MM.1S (cell line): ENCODE data around the gene GAB2.

Experiments used
- DNase-seq: peaks from one replicate; pipeline ENCODE4 v3.0.0-alpha.2; 2015
- H2AFZ ChIP-seq: fragments of 300-600 bp; sonication (generic); 2 replicates; pipeline ENCODE4 v1.6.0; 2016; ENCODE audit warnings: antibody characterized with exemption, low read length
- H3F3A ChIP-seq: fragments of 300-600 bp; sonication (generic); 2 replicates; pipeline ENCODE4 v1.6.1; 2016; ENCODE audit warnings: mild to moderate bottlenecking, antibody characterized with exemption, low read length, moderate library complexity, mixed read lengths; ENCODE audit not compliant: insufficient read depth
- H3K27ac ChIP-seq: fragments of 300-600 bp; sonication (generic); 2 replicates; pipeline ENCODE4 v1.5.1; 2016; ENCODE audit warnings: mild to moderate bottlenecking, low read length
- H3K27me3 ChIP-seq: fragments of 300-600 bp; sonication (generic); replicated peaks from 2 replicates; pipeline ENCODE4 v1.6.0; 2016; ENCODE audit warnings: low read length; ENCODE audit not compliant: insufficient read depth
- H3K36me3 ChIP-seq: fragments of 300-600 bp; sonication (generic); replicated peaks from 2 replicates; pipeline ENCODE4 v1.6.1; 2016; ENCODE audit warnings: mild to moderate bottlenecking, low read length, mixed read lengths; ENCODE audit not compliant: insufficient read depth
- H3K4me1 ChIP-seq: fragments of 300-600 bp; sonication (generic); 2 replicates; pipeline ENCODE4 v1.6.1; 2016; ENCODE audit warnings: low read length, mixed read lengths
- H3K4me2 ChIP-seq: fragments of 300-600 bp; sonication (generic); 2 replicates; pipeline ENCODE4 v1.6.0; 2016; ENCODE audit warnings: low read depth, low read length
- H3K4me3 ChIP-seq: fragments of 300-600 bp; sonication (generic); 2 replicates; pipeline ENCODE4 v1.5.1; 2016; ENCODE audit warnings: low read length, mixed read lengths
- H3K79me2 ChIP-seq: fragments of 300-600 bp; sonication (generic); 2 replicates; pipeline ENCODE4 v1.6.1; 2016; ENCODE audit warnings: mixed run types, low read length, mixed read lengths
- H3K9ac ChIP-seq: fragments of 300-600 bp; sonication (generic); 2 replicates; pipeline ENCODE4 v1.6.1; 2016; ENCODE audit warnings: low read length, mixed read lengths
- H3K9me2 ChIP-seq: fragments of 300-600 bp; sonication (generic); replicated peaks from 2 replicates; pipeline ENCODE4 v1.6.1; 2016; ENCODE audit warnings: mild to moderate bottlenecking, low read length, mixed read lengths; ENCODE audit not compliant: insufficient read depth
- H3K9me3 ChIP-seq: fragments of 300-600 bp; sonication (generic); replicated peaks from 2 replicates; pipeline ENCODE4 v1.6.1; 2016; ENCODE audit warnings: mild to moderate bottlenecking, low read length, mixed read lengths; ENCODE audit not compliant: insufficient read depth
- H4K20me1 ChIP-seq: fragments of 300-600 bp; sonication (generic); 2 replicates; pipeline ENCODE4 v1.6.1; 2016; ENCODE audit warnings: mild to moderate bottlenecking, low read length, moderate library complexity, mixed read lengths; ENCODE audit not compliant: insufficient read depth
- EZH2 ChIP-seq: fragments of 300-600 bp; sonication (generic); optimal IDR thresholded peaks from 2 replicates; pipeline ENCODE3; 2017; ENCODE audit warnings: low read depth, mild to moderate bottlenecking, antibody characterized with exemption, low read length, mixed read lengths
- EZH2phosphoT487 ChIP-seq: fragments of 300-600 bp; sonication (generic); IDR thresholded peaks from 2 replicates; pipeline ENCODE4 v1.6.1; 2018; ENCODE audit warnings: antibody characterized with exemption, low read length
- TF ChIP-seq, protein P1 (sequence below): fragments of 300-600 bp; sonication (generic); IDR thresholded peaks from 2 replicates; pipeline ENCODE4 v1.5.1; 2016; ENCODE audit warnings: antibody characterized with exemption, low read length, mixed read lengths

The GAB2 gene

GRCh38 chr11:78392854-78393253 lies 24.8 kb downstream of the GAB2 start:
- no peak for DNase-seq
- H3K27me3 ChIP-seq = no peaks in the 10 kb centered on the region
- peaks cover 4% of the 10 kb centered on the region for H3F3A ChIP-seq
- H3K4me3 ChIP-seq = no peak overlapping the region
- H3K36me3 ChIP-seq = no peaks in the 10 kb centered on the region
- H3K4me2 ChIP-seq = no peak overlapping the region
- H3K4me1 ChIP-seq = peaks cover 10% of the 10 kb centered on the region
- H3K9me2 ChIP-seq = no peaks in the 10 kb centered on the region
- no peak overlapping the region for H3K9ac ChIP-seq
- H4K20me1 ChIP-seq = no peaks in the 10 kb centered on the region
- no peaks in the 10 kb centered on the region; the same call in 1 of the 2 replicates for H3K79me2 ChIP-seq
- H3K27ac ChIP-seq = no peak overlapping the region
- TF ChIP-seq EZH2phosphoT487 (no peak), EZH2 (no peak)
- TF ChIP-seq, protein P1, sequence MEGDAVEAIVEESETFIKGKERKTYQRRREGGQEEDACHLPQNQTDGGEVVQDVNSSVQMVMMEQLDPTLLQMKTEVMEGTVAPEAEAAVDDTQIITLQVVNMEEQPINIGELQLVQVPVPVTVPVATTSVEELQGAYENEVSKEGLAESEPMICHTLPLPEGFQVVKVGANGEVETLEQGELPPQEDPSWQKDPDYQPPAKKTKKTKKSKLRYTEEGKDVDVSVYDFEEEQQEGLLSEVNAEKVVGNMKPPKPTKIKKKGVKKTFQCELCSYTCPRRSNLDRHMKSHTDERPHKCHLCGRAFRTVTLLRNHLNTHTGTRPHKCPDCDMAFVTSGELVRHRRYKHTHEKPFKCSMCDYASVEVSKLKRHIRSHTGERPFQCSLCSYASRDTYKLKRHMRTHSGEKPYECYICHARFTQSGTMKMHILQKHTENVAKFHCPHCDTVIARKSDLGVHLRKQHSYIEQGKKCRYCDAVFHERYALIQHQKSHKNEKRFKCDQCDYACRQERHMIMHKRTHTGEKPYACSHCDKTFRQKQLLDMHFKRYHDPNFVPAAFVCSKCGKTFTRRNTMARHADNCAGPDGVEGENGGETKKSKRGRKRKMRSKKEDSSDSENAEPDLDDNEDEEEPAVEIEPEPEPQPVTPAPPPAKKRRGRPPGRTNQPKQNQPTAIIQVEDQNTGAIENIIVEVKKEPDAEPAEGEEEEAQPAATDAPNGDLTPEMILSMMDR = no peak
- no peak overlapping the region for H2AFZ ChIP-seq
- no peaks in the 10 kb centered on the region for H3K9me3 ChIP-seq

DNA sequence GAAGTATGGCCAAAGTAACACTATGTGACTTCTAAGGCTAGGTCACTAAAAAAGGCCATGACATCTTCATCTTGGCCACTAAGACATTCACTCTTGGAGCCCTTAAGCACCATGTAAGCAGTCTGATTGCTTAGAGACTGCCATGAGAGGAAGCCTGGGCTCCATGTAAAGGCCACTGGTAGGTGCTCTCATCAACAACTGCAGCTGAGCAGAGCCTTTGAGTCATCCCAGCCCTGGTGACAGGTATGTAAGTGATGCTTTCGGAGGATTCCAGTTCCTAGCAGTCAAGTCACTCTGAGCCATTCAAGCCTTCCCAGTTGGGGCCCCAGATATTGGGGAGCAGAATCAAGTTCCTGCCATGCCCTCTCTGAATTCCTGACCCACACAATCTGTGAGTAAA lies 26.2 kb downstream of the GAB2 start:
- TF ChIP-seq EZH2phosphoT487 = no peak
- TF ChIP-seq, protein P1 = no peak
- no peak for TF ChIP-seq EZH2
- Histone ChIP-seq H3F3A (no peaks in the 10 kb centered on the region), H2AFZ (no peak overlapping the region), H3K4me3 (no peak overlapping the region), H3K27me3 (no peaks in the 10 kb centered on the region), H3K79me2 (no peaks in the 10 kb centered on the region; the same call in 1 of the 2 replicates), H3K9me3 (no peaks in the 10 kb centered on the region), H3K4me2 (no peak overlapping the region), H3K27ac (no peak overlapping the region), H3K4me1 (no peaks in the 10 kb centered on the region), H3K9ac (no peak overlapping the region), H3K36me3 (no peaks in the 10 kb centered on the region), H3K9me2 (no peaks in the 10 kb centered on the region), H4K20me1 (no peaks in the 10 kb centered on the region)
- no peak for DNase-seq

DNA sequence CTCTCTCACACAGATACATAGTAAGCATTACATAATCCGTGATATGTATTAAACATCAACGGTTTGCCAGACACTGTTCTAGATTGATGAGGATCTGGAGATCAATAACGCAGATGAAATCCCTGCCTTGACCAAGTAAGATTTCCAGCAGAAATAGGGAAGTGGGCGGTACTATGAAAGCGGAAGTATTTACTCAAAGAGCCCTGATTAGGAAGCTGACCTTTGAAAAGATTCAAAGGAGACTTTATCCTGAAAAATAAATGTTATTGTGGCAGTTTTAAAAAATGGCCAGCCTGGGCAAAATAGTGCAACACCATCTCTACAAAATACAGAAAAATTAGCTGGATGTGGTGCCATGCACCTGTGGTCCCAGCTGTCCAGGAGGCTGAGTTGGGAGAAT lies 26.8 kb downstream of the GAB2 start:
- H3K9me3 ChIP-seq = no peaks in the 10 kb centered on the region
- TF ChIP-seq EZH2 (no peak), EZH2phosphoT487 (no peak)
- TF ChIP-seq, protein P1 = no peak

More for the DNA sequence above, 26.8 kb downstream of the GAB2 start:
- DNase-seq = no peak
- no peaks in the 10 kb centered on the region for H3K9me2 ChIP-seq
- no peak overlapping the region for H3K27ac ChIP-seq
- no peaks in the 10 kb centered on the region for H3K27me3 ChIP-seq
- H3K79me2 ChIP-seq = no peaks in the 10 kb centered on the region; the same call in 1 of the 2 replicates
- H2AFZ ChIP-seq = no peak overlapping the region
- no peak overlapping the region for H3K4me3 ChIP-seq
- no peak overlapping the region for H3K4me2 ChIP-seq
- H4K20me1 ChIP-seq = no peaks in the 10 kb centered on the region
- no peak overlapping the region for H3K9ac ChIP-seq
- no peaks in the 10 kb centered on the region for H3K4me1 ChIP-seq
- no peaks in the 10 kb centered on the region for H3K36me3 ChIP-seq
- no peaks in the 10 kb centered on the region for H3F3A ChIP-seq
